Fibroblast of skin of abdomen (primary cell): ENCODE results near the gene DCBLD1.

Experiments
- DNase-seq: peaks from one replicate; pipeline ENCODE4 v3.0.0-alpha.2; 2013

Gene DCBLD1

GRCh38 chr6:117531809-117532725 lies 49.6 kb downstream of the DCBLD1 start:
- DNase-seq: no peak

- DNase-seq: no peak
Measured at GRCh38 chr6:117533775-117534174, 51.3 kb downstream of the DCBLD1 start.

GRCh38 chr6:117534974-117535373 lies 52.5 kb downstream of the DCBLD1 start:
- no peak for DNase-seq

DNA sequence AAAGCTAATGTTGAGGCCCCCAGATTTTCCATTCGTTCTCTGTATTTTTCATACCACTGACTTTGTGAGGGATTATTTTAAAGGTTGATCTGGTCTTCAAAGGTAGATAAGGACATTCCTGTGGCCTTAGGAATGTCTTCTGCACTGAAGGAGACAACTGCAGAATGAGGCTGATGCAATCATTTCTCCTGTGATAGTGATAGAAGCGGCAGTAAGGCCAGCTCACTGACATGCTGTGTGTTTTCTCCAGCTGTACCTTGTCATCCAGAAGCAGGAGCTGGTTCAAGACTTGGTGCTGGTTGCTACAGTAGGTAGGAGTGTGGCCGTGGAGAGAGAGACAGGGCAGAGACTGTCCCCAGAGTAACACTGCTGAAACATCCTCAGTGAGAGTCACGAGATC lies 53.8 kb downstream of the DCBLD1 start:
- DNase-seq: peak; percentile 71

GRCh38 chr6:117538615-117539014 lies 56.1 kb downstream of the DCBLD1 start:
- no peak for DNase-seq

GRCh38 chr6:117540670-117541069 lies 58.2 kb downstream of the DCBLD1 start:
- no peak for DNase-seq

DNA sequence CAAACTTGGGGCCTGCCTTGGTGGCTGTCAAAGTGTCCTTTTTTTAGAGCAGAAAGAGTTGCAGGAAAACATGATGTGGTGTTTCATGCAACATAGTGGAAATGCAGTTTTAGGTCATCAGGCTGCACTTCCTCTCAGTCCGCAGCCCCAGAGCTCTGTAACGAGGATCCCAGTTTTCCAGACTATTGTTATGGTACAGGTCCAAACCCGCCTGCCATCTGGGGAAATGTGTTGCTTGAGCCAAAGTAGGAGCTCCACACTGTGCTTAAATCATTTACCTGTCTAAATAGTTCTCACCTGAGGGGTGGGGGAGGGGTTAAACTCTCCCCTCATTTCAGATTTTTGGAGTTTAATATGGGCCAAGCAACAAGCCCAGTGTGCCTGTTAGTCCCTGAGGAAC lies 60.0 kb downstream of the DCBLD1 start:
- no peak for DNase-seq

DNA sequence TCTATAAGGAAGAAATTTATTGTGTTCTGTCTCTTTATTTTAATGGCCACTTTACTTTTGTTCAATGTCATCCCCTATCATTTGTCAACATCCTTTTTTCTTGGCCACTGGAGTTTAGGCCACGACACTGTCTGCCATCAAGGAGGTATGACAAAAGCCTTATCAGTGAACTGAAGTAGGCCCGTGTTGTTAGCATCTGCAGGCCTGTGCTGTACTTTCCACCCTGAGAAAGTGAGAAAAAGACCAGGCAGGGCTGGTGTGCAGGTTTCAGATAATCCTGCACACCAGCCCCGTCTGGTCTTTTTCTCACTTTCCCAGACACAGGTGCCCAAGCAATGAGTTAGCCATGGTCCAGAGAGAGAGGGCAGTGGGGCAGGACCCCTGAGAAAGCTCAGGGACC lies 62.2 kb downstream of the DCBLD1 start:
- no peak for DNase-seq

DNA sequence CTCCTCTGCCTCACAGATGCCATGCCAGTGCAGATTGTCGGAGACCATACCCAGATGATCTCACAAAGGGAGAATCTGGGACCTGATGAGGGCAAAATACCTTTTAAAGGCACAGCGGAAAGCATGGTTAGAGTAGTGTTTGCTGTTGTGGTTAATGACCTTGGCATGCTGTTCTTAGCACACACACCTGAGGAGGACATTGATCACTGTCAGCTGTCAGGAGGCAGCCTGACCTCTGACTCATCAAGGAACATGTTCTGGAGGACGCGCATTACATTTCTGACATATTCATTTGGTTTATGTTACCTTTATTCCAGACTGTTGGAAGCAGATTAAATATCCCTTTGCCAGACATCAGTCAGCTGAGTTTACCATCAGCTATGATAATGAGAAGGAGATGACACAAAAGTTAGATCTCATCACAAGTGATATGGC lies 62.7 kb downstream of the DCBLD1 start:
- DNase-seq: no peak

- no peak for DNase-seq
Measured at GRCh38 chr6:117546674-117547073, 64.2 kb downstream of the DCBLD1 start.

DNA sequence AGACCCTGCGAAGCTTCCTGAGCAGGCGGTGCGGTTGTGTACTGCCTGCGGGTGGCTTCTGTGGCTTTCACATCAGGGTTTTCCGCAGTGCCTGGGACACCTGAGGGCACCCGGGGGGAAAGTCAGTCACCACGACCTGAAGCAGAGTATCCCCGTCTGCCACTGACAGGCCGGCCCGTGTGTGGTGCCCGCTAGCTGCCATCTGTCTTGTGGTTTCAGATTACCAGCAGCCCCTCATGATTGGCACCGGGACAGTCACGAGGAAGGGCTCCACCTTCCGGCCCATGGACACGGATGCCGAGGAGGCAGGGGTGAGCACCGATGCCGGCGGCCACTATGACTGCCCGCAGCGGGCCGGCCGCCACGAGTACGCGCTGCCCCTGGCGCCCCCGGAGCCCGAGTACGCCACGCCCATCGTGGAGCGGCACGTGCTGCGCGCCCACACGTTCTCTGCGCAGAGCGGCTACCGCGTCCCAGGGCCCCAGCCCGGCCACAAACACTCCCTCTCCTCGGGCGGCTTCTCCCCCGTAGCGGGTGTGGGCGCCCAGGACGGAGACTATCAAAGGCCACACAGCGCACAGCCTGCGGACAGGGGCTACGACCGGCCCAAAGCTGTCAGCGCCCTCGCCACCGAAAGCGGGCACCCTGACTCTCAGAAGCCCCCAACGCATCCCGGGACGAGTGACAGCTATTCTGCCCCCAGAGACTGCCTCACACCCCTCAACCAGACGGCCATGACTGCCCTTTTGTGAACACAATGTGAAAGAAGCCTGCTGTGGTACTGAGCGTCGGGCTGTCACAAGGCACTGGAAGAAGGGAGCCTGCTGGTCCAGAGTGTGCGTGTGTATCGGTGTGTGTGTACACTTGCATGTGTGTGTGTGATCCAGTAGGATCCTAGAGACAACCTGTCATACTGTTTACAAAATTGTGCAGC lies 65.5 kb downstream of the DCBLD1 start:
- DNase-seq: peak; percentile 36

GRCh38 chr6:117548797-117549301 lies 66.4 kb downstream of the DCBLD1 start:
- DNase-seq: peak; percentile 64

GRCh38 chr6:117549611-117550010 lies 67.1 kb downstream of the DCBLD1 start:
- no peak for DNase-seq

- DNase-seq: no peak
Measured at GRCh38 chr6:117550078-117550600, 67.7 kb downstream of the DCBLD1 start.

- no peak for DNase-seq
Measured at GRCh38 chr6:117550618-117551242, 68.3 kb downstream of the DCBLD1 start.

DNA sequence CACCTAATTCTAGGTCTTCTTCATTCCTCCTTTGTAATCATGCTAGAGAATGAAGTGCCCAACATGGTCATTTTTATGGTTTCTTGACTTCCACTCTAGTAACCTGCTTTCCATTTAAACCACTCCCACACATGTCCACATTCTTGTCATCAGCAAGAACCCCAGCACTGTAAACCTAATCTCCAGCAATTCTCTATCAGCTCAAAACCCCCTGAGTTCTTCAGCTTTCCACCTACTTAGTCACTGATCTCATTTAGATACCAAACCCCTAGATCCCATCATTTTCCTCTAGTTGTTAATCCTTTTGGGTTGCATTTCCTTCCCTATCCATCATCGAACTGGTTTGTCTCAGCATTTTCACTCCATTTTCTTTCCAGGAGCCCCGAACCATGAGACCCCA lies 70.1 kb downstream of the DCBLD1 start:
- no peak for DNase-seq

- DNase-seq: no peak
Measured at GRCh38 chr6:117553142-117553541, 70.7 kb downstream of the DCBLD1 start.

GRCh38 chr6:117555262-117555849 lies 72.9 kb downstream of the DCBLD1 start:
- no peak for DNase-seq

- peak; percentile 41 for DNase-seq
Measured at GRCh38 chr6:117555882-117556498, 73.5 kb downstream of the DCBLD1 start.

DNA sequence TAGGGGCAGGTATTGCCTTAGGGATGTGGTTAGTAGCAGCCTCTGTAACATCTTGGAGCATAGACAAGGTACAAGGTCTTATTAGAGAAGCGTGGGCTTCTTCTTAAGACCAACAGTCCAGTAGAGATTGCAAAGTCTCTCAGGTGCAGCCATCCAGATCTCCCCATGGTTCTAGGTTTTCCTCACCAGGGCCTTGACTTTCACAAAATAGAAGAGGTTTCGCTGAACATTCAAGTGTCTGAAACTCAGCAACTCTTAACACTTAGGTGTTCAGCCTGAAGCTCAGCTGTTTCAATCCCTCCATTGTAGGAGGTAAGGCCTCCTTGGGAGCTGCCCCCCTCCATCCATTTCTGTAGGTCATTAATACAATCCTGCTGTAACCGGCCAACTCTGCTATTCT lies 75.5 kb downstream of the DCBLD1 start:
- no peak for DNase-seq

GRCh38 chr6:117558818-117559217 lies 76.3 kb downstream of the DCBLD1 start:
- DNase-seq: no peak

- DNase-seq: no peak
Measured at GRCh38 chr6:117559299-117559698, 76.8 kb downstream of the DCBLD1 start.
